ENCODE measurements around the gene RALGAPA1. TPM values are rescaled to one million over a fixed set of nuclear protein-coding genes. Genes with fewer than 3 reads are reported as not detected.

Gene RALGAPA1
- total and polyA plus RNA-seq, 8 donors = 6.0 to 482 (median 128) TPM

DNA sequence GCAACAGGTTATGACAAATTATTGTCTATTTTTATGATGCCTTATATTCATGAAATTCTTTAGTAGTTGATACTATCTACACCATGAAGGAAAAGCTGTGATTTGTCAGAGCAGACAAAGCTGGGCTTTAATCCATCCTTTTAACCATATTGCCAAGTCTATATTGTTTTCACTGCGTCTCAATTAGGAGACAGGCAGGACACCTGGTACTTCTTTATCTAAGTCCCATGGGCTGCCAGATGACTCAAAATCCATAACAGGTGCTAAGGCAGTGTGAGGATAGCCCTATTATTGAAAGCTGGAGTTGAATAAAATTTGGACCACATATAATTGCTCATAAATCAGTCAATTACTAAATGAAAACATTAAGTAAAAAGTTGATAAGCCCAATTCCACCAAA lies 252.5 kb downstream of the RALGAPA1 start:
- DNase-seq = no peak
- Histone ChIP-seq H3K27ac (no peak overlapping the region), H3K36me3 (peaks cover 0 to 4% (median 0%) of the 10 kb centered on the region in 4 donors), H3K4me1 (no peaks in the 10 kb centered on the region), H3K27me3 (no peaks in the 10 kb centered on the region), H3K9me3 (no peaks in the 10 kb centered on the region), H3K4me3 (no peak overlapping the region)
- WGBS, 5 donors = 71 to 89% (median 77%) methylated on average over 1 of the region's 1 CpG
- TF ChIP-seq EP300 (IDR thresholded peaks at IDR 0.05) (no peak), POLR2AphosphoS5 (IDR thresholded peaks at IDR 0.05) (no peak), POLR2A (IDR thresholded peaks at IDR 0.05) (no peak)
- TF ChIP-seq, protein P1, sequence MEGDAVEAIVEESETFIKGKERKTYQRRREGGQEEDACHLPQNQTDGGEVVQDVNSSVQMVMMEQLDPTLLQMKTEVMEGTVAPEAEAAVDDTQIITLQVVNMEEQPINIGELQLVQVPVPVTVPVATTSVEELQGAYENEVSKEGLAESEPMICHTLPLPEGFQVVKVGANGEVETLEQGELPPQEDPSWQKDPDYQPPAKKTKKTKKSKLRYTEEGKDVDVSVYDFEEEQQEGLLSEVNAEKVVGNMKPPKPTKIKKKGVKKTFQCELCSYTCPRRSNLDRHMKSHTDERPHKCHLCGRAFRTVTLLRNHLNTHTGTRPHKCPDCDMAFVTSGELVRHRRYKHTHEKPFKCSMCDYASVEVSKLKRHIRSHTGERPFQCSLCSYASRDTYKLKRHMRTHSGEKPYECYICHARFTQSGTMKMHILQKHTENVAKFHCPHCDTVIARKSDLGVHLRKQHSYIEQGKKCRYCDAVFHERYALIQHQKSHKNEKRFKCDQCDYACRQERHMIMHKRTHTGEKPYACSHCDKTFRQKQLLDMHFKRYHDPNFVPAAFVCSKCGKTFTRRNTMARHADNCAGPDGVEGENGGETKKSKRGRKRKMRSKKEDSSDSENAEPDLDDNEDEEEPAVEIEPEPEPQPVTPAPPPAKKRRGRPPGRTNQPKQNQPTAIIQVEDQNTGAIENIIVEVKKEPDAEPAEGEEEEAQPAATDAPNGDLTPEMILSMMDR (IDR thresholded peaks at IDR 0.05) = no peak
- intact Hi-C loops (cut with DNase I; ENCODE audit: low total_unique reads) = no loop called here

DNA sequence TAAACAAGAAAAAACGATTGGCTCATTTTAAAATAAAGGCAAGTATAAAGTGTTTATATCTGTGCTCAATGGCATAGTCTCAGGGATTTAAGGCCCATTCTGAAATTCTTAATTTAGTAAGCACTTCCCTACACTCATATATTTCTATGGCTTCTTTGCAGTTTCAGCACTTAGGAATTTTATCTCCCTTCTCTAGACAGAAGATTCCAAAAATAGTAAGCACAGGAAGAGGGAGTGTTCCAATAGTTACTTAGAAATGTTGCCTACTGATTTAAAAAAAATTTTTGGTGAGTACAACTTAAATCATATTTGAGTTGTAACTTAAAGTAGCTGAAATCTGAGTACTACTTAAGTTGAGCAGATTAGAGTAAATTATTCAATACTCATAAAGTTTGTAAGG lies 255.3 kb downstream of the RALGAPA1 start:
- no peak for DNase-seq
- Histone ChIP-seq H3K9me3 (no peaks in the 10 kb centered on the region), H3K4me1 (no peaks in the 10 kb centered on the region), H3K4me3 (no peak overlapping the region), H3K27me3 (no peaks in the 10 kb centered on the region), H3K36me3 (peaks cover 0 to 6% (median 2%) of the 10 kb centered on the region in 4 donors), H3K27ac (no peak overlapping the region)
- intact Hi-C loops (cut with DNase I; ENCODE audit: low total_unique reads) = no loop called here
- WGBS, 5 donors = 52 to 76% (median 72%) methylated on average over 1 of the region's 1 CpG
- no peak for TF ChIP-seq POLR2A (IDR thresholded peaks at IDR 0.05)
- TF ChIP-seq POLR2AphosphoS5 (IDR thresholded peaks at IDR 0.05) = no peak
- TF ChIP-seq, protein P1 (IDR thresholded peaks at IDR 0.05) = no peak
- no peak for TF ChIP-seq EP300 (IDR thresholded peaks at IDR 0.05)

DNA sequence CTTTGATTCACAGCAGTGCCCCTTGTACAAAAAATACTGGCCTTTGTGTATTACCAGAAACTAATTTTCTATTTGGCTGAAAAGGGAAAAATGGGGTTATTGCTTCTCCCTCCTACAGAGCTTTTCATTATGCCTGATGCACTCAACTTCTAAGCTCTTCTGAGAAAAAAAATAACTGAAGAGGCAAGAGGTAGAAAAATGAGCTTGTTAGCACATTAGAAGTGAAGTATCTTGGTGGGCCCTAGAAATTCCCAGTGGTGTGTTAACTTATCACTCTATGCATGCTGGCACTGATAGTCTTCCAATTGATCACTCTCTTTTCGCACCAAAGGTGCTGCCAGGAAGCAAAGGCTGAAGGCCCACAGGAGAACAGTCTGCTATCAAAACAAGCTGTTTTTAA lies 258.0 kb downstream of the RALGAPA1 start:
- WGBS, 5 donors = 94 to 100% (median 100%) methylated on average over 1 of the region's 1 CpG
- H3K9me3 ChIP-seq = no peaks in the 10 kb centered on the region
- peaks cover 0 to 6% (median 5%) of the 10 kb centered on the region in 4 donors for H3K36me3 ChIP-seq
- no peak overlapping the region for H3K27ac ChIP-seq
- H3K4me3 ChIP-seq = no peak overlapping the region
- intact Hi-C loops (cut with DNase I; ENCODE audit: low total_unique reads) = no loop called here
- no peaks in the 10 kb centered on the region for H3K4me1 ChIP-seq
- TF ChIP-seq EP300 (IDR thresholded peaks at IDR 0.05) = no peak
- TF ChIP-seq POLR2A (IDR thresholded peaks at IDR 0.05) = no peak
- TF ChIP-seq, protein P1 (IDR thresholded peaks at IDR 0.05) = no peak
- no peak for TF ChIP-seq POLR2AphosphoS5 (IDR thresholded peaks at IDR 0.05)
- DNase-seq = no peak
- no peaks in the 10 kb centered on the region for H3K27me3 ChIP-seq

- 78 to 86% (median 81%) methylated on average over 4 of the region's 4 CpGs for WGBS, 5 donors
- no peak for DNase-seq
- Histone ChIP-seq H3K27me3 (no peaks in the 10 kb centered on the region), H3K27ac (no peak overlapping the region), H3K4me3 (no peak overlapping the region), H3K4me1 (no peaks in the 10 kb centered on the region), H3K36me3 (peaks cover 0 to 11% (median 5%) of the 10 kb centered on the region in 4 donors), H3K9me3 (no peaks in the 10 kb centered on the region)
- intact Hi-C loops (cut with DNase I; ENCODE audit: low total_unique reads) = no loop called here
- TF ChIP-seq, protein P1 (IDR thresholded peaks at IDR 0.05) = no peak
- TF ChIP-seq POLR2A (IDR thresholded peaks at IDR 0.05) = no peak
- TF ChIP-seq POLR2AphosphoS5 (IDR thresholded peaks at IDR 0.05) = no peak
- TF ChIP-seq EP300 (IDR thresholded peaks at IDR 0.05) = no peak
Observed at GRCh38 chr14:35549551-35549950, 259.5 kb downstream of the RALGAPA1 start.

Data from stomach (tissue), 9 donors.